Body of pancreas (tissue), 4 donors: ENCODE data around the gene DNAAF6.
"Not testable (repeated sequence)": the region's sequence is repeated elsewhere in the genome, so short reads cannot be mapped to it uniquely, and the experiment has no call there.

Source experiments
- CTCF ChIP-seq, 7 experiments: fragments of 450-650 bp in 4 of 7; fragments of 200-600 bp in 3 of 7; sonication (generic) in 3 of 7; IDR thresholded peaks; one replicate each; pipeline ENCODE4 v1.5.1; 2016 to 2019; ENCODE audit warnings: antibody characterized with exemption in 7 of 7
- POLR2A ChIP-seq, 3 donors: fragments of 450-650 bp; IDR thresholded peaks; one replicate each; pipeline ENCODE4 v1.6.1; 2016; ENCODE audit warnings: antibody characterized with exemption in 3 of 3, mild to moderate bottlenecking in 2 of 3

- not testable (repeated sequence) for TF ChIP-seq POLR2A, CTCF (IDR thresholded peaks at IDR 0.05)
Observed at GRCh38 chrX:107157618-107158017, 48.8 kb upstream of the DNAAF6 start.
